Measurements from ENCODE around the gene PLEKHA8.
"Not testable (repeated sequence)": the region's sequence is repeated elsewhere in the genome, so short reads cannot be mapped to it uniquely, and the experiment has no call there.

The PLEKHA8 gene

GRCh38 chr7:30026229-30027064 lies 1.8 kb upstream of the PLEKHA8 start, which contains the start of gene FKBP14:
Gene FKBP14 (minus strand): TSS chr7:30026702. CDS start chr7:30026508, 194 bp downstream.
- peak; percentile 78 for DNase-seq (ENCODE audit: low read depth)

GRCh38 chr7:30027065-30027456 lies 1.2 kb upstream of the PLEKHA8 start:
- DNase-seq (ENCODE audit: low read depth): no peak

- DNase-seq (ENCODE audit: low read depth): no peak
These were observed 434 bp upstream of the PLEKHA8 start for GRCh38 chr7:30027740-30028215.

GRCh38 chr7:30028749-30029635 lies 780 bp downstream of the PLEKHA8 start:
- DNase-seq (ENCODE audit: low read depth): no peak

- no peak for DNase-seq (ENCODE audit: low read depth)
These were observed 1.5 kb downstream of the PLEKHA8 start for GRCh38 chr7:30029696-30030095.

- no peak for DNase-seq (ENCODE audit: low read depth)
These were observed 4.3 kb downstream of the PLEKHA8 start for GRCh38 chr7:30032310-30033125.

GRCh38 chr7:30034501-30034900 lies 6.3 kb downstream of the PLEKHA8 start:
- no peak for DNase-seq (ENCODE audit: low read depth)

GRCh38 chr7:30036220-30036619 lies 8.0 kb downstream of the PLEKHA8 start:
- DNase-seq (ENCODE audit: low read depth): no peak

- DNase-seq (ENCODE audit: low read depth): no peak
These were observed 10.2 kb downstream of the PLEKHA8 start for GRCh38 chr7:30038196-30038980.

GRCh38 chr7:30040938-30041337 lies 12.7 kb downstream of the PLEKHA8 start:
- DNase-seq (ENCODE audit: low read depth): no peak

GRCh38 chr7:30041526-30042269 lies 13.5 kb downstream of the PLEKHA8 start:
- no peak for DNase-seq (ENCODE audit: low read depth)

GRCh38 chr7:30046127-30046770 lies 18.0 kb downstream of the PLEKHA8 start:
- no peak for DNase-seq (ENCODE audit: low read depth)

GRCh38 chr7:30047124-30047523 lies 18.9 kb downstream of the PLEKHA8 start:
- no peak for DNase-seq (ENCODE audit: low read depth)

GRCh38 chr7:30048582-30048981 lies 20.4 kb downstream of the PLEKHA8 start:
- DNase-seq (ENCODE audit: low read depth): no peak

GRCh38 chr7:30049173-30049572 lies 21.0 kb downstream of the PLEKHA8 start:
- DNase-seq (ENCODE audit: low read depth): no peak

- no peak for DNase-seq (ENCODE audit: low read depth)
These were observed 24.9 kb downstream of the PLEKHA8 start for GRCh38 chr7:30053068-30053467.

- no peak for DNase-seq (ENCODE audit: low read depth)
These were observed 29.5 kb downstream of the PLEKHA8 start for GRCh38 chr7:30057741-30058140.

GRCh38 chr7:30061786-30062185 lies 33.6 kb downstream of the PLEKHA8 start:
- not testable (repeated sequence) for DNase-seq (ENCODE audit: low read depth)

- no peak for DNase-seq (ENCODE audit: low read depth)
These were observed 34.4 kb downstream of the PLEKHA8 start for GRCh38 chr7:30062587-30062986.

- DNase-seq (ENCODE audit: low read depth): no peak
These were observed 37.5 kb downstream of the PLEKHA8 start for GRCh38 chr7:30065746-30066145.
